Urothelium cell line (cell line): Measurements from ENCODE around the gene F8.

ENCODE experiments used
- DNase-seq: peaks from one replicate; pipeline ENCODE4 v3.0.0; 2011; ENCODE audit warnings: low spot score, mixed read lengths
- FAIRE-seq: peaks from 2 replicates; lab custom pipeline; 2011; peaks lifted over from hg19 to GRCh38; lab: Jason Lieb, UNC

F8 gene

DNA sequence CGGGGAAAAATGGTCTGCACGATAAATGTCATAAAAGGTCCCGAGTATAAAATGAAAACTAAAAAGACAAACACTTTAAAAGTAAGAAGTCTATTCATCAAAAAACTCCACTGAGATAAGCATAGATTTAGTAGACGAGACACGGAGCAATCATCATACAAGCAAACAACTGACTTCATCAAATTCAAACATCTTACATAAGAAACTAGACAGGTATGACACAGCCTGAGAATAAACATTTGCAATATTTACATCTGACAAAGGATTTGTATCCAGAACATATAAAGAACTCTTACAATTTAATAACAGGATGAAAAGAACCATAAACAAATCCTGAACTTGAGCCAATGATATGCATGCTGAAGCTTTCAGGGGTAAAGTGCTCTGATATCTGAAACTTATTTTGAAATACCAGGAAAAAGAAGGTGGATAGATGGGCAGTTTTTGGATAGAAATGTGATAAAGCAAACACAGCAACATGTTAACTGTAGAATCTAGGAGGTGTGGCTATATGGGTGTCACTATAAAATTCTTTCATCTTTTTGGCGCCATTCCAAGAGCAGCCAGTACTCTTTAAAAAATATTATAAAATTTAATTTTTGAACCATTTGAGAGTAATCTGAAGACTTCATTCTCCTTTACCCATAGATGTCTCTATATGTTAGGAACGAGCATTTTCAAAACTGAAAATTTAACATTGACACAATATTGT, 229.3 kb downstream of the F8 start:
- DNase-seq (no peak), FAIRE-seq (no peak)

DNA sequence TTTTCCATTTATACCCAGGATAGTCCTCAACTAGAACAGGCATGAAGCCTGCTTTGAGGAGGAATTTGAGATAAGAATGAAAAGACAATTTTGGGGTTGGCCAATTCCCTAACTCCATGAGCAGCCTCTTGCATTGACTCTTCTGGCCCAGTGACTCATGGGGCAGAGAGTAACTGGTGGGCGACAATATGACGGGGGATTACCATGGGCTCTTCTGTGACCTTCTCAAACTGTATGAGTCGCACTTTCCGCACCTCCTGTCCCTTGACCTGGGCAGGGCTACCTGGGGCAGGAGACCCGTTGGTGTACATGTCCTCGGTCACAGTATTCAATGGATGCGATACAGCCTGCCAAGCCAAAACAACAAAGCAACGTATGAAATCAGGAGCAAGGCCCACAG, 230.6 kb downstream of the F8 start:
- DNase-seq, result no peak
- no peak for FAIRE-seq

DNA sequence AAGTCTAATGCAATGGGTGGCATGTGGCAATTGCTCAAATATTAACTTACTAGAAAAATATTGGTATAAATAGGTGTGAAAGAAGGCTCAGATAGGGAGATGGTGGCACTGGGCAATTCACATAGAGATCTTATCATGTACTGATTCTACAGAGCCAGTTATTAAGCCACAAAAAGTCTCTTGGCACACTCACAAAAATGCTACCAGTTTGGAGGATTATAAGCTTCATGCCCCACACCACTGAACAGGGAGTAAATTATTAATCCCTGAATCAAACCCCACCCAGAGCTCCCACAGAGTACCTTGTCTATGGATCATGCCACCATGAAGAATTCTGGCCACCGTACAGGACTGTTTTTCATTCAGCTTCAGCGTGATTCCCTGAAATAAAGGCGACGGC, 231.1 kb downstream of the F8 start:
- FAIRE-seq (no peak), DNase-seq (no peak)
